CD4-positive, alpha-beta T cell treated with Interleukin-17A for 4 hours (primary cell): ENCODE data around the gene PUS10.
"Not testable (repeated sequence)": the region's sequence is repeated elsewhere in the genome, so short reads cannot be mapped to it uniquely, and the experiment has no call there.

Experiments
- DNase-seq: peaks from one replicate; pipeline ENCODE4 v3.0.0-alpha.2; 2020; ENCODE audit warnings: mixed read lengths

Gene PUS10

DNA sequence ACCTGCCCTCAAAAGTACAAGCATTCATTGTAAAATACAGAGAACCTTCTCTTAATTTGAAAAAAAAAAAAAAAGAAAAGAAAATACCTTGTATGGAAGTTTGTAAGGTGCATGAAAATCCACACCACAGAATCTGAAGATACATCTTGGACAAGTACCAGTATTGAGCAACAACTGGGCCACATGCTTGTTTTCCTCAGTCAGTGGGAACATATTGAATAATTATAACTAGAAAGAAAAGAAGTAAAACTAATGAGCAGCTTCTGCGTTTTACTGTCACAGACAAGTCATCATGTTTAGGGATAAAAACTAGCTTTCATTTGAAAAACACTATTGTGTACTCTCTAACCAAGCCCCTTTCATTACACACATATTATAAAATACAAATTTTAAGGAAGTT is 6.4 kb downstream of the PUS10 start:
- DNase-seq: no peak

DNA sequence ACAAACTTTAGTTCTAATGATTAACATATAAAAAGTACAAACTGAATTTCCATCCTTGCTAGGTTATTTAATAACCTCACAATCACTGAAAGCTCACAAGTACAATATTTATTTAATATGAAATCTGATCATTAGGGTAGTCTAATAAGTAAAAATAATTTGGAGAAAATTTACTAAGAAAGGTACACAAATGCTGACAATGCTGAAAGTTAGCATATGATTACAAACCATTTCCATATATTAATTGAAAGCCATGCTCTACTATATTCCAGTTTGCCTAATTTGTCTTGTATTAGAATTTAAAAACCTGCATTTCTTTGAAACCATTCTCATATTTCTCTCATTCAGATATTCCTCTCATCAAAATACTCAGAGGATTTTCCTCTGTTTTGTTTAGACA is 8.7 kb downstream of the PUS10 start:
- no peak for DNase-seq

DNA sequence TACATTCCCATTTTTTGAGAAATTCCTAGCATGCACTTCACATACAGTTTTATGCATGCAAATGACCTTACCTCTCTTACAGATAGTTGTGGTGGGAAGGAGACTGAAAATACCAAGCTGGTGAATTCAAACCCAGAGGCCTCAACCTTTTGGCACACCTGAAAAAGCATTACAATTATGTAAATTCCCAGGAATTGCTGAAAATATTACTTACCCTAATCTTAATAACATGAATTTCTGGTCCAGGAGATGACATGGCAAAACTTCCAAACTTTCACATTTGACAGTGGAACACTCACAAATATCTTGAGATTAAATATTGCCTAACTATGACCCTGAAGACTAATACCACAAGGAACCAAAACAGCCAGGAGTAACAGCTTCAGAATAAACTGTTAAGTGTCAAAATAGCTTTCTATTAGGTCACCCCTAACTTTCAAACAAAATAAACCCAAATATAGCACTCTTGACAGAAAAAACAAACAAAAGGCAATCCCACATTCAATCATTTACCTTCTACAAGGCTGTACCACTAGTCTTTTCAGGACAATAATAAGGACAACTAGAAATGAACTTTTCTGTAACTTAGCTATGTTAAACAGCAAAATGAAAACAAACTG is 11.5 kb downstream of the PUS10 start:
- DNase-seq: no peak

DNA sequence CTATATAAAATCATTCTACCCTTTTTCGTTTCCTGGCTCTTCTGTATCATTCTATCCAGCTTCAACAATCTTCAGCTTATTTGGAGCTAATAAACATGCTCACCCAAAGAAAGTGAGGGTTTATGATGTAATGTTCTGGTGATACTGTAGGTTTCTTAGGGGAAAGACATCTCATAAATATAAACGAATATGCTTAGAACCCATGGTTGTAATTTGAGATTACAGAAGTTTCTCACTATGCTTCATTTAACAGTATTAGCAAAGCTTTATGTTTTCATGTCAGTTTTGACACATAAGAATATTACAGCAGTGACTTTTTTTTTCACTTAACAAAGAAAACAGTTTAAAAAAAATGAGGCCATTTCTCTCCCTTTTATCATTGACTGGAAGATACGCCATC is 12.3 kb downstream of the PUS10 start:
- DNase-seq: no peak

DNA sequence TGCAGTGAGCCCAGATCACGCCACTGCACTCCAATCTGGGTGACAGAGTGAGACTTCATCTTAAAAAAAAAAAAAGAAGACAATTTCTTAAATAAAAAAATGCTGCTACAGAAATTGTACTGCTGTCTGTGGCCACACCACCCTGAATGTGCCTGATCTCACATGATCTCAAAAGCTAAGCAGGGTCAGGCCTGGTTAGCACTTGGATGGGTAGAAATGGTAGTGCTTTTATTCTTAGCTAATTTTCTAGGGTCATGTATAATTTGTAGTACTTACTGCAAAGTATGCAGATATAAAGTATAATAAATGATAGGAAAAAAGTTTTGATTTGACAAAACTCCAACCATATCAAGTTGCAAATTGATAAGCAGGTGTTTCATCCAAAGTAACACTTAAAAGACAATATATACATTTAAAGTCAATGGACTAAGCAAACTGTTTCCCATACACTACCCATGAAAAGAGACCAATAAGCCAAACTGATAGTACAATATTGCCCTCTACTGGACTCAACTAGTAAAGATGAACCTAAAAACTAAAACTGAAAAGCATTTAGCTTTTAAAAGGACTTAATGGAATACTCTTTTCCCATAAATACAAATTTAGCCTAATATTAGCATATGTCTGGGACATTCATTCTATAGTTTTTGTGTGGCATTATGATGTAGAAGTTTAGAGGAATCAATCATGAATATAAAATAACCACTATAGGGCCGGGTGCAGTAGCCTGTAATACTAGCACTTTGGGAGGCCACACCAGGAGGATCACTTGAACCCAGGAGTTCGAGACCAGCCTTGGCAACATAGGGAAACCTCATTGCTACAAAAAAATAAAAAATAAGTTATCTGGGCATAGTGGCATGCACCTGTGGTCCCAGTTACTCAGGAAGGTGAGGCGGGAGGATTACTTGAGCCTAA is 19.2 kb downstream of the PUS10 start:
- no peak for DNase-seq

DNA sequence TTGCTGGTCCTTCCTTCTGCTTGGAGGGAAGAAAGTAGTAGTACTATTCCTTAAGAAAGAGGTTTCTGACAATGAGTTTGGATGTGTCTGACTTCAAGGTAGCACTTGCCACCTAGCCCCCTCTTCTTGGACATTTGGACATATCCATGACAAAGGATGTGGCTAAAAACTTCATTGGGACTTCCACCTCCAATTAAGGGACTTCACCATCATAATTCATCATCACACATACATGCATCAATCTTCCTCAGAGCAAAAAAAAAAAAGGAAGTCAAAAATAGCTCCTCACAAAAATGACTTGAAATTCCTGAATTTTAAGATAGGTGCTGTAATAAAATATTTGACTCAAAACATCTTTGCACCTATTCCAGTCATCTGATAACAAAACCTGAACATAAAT is 23.9 kb downstream of the PUS10 start:
- no peak for DNase-seq

DNA sequence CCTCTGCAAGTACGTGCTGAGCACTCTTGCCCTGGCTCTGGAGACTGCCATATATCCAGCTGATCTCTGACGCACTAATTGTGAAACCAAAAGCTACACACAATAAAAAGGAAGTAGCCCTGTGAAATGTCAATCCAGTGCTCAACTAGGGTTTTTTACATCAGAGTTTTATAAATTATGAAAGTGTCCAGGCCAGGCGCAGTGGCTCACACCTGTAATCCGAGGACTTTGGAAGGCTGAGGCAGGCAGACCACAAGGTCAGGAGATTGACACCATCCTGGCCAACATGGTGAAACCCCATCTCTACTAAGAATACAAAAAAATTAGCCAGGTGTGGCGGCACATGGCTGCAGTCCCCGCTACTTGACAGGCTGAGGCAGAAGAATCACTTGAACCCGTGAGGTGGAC is 25.1 kb downstream of the PUS10 start:
- DNase-seq: no peak

DNA sequence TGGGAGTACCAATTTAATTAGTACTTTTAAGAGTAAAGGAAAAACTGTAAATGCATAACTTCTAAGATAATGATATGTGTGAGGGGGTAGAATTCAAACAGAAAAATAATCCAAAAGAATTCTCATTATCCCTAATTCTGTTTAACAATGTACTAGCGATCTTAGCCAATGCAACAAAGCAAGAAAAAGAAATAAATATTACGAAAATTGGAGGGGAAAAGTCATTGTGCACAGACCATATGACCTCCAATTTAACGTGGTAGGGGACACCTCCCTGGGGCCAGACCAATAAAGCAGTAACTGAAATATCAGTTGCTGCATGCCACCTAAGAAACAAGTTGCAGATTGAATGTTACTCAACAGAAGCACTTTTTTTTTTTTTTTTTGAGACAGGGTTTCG is 26.4 kb downstream of the PUS10 start:
- no peak for DNase-seq

DNA sequence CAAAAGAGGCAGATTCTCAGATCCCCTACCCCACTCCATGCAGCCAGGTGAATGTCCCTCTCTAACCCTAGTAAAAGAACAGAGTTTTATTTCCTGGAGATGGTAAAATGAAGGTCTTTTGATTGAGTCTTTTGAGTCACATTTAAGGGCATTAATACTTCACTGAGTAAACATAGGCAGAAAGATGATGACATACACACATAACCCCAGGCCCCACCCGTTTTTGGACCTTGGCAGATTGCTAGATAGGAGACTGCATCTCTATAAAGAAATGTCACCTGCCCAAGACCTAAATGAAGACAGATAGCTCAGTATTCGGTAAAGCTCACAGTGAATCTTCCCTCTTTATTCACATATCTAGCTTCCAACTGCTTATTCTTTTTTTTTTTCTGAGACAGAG is 28.8 kb downstream of the PUS10 start:
- no peak for DNase-seq

DNA sequence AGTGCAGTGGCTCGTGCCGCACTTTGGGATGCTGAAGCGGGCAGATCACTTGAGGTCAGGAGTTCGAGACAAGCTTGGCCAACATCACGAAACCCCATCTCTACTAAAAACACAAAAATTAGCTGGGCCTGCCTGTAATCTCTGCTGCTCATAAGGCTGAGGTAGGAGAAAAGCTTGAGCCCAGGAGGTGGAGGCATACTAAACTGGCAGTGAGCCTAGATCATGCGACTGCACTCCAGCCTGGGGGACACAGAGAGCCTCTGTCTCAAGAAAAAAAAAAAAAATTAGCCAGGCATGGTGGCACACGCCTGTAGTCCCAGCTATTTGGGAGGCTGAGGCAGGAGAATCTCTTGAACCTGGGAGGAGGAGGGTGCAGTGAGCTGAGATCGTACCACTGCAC is 30.4 kb downstream of the PUS10 start:
- not testable (repeated sequence) for DNase-seq

DNA sequence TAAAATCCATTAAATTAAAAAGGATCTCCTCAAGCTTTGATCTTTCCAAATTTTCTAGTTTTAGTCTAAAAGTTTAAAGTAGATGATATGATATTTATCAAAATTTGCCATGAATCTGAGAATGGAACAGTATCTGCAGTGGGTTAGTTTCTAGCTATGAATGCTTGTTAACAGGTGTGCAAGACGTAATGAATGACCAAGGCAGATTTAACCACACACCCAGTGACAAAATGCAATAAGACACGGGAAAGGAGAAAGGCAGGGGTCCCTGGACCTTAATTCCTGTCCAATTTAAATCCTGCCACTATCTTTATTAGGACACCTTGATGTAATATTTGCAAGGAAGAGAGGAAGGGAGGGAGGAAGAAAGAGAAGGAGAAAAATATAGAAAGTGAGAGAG is 31.0 kb downstream of the PUS10 start:
- no peak for DNase-seq

DNA sequence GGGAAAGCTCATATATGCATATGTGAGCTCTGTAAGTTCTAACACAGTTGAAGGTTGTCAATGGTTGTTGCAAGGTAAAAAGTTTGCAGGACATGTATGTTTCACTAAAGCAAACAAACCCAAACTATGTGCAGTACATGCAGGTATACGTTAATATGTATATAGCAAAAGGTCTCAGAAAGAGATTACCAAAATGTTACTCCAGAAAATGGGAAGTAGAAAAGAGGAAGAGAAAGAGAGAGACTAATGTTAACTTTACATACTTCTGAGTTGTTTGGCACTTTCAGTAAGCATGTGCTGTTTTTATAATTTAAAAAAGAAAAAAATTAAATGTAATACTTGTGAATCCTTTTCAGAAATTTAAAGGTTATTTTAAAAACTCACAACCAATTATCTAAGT is 33.3 kb downstream of the PUS10 start:
- DNase-seq: no peak

DNA sequence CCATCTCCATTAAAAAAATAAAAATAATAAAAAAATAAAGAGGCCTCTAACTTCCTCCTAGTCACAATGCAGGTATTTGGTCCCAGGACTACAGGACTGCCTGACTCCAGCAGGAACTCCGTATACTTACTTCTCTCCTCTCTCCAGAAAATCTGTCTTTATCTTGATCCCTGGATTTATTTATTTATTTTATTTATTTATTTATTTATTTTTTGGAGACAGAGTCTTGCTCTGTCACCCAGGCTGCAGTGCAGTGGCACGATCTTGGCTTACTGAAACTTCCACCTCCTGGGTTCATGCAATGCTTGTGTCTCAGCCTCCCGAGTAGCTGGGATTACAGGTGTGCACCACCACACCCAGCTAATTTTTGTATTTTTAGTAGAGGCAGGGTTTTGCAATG is 36.0 kb downstream of the PUS10 start:
- DNase-seq: not testable (repeated sequence)

DNA sequence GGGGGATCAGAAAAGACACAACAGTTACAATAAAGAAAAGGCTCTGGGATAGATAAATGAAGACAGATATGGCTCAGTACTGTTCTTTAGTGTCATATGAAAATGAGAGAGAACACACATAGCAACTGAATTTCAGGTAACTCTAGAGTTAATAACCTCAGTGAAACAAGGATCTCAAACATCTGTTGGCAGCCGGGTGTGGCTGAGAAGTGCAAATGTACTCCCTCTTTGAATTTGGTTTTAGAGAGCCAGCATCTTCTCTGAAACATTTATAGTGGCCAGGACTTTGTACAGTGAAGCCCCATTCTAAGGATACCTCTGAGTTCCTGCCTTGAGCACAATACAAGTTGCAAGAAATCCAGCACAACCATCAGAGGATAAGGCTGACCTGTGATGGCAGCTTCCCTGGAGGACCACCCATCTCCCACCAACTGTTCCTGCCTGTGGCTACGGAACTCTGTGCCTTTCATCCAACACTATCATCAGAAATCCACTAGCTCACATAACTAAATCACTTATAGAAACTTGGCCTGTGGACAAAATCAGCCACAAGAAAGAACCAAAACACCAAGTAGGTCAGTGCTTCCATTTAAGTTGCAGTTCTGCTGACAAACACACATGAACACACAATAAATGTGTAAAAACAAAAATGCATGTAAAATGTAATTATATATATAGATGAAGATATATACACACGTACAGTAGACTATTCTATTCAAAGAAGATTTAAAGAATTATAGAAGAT is 37.8 kb downstream of the PUS10 start:
- no peak for DNase-seq

DNA sequence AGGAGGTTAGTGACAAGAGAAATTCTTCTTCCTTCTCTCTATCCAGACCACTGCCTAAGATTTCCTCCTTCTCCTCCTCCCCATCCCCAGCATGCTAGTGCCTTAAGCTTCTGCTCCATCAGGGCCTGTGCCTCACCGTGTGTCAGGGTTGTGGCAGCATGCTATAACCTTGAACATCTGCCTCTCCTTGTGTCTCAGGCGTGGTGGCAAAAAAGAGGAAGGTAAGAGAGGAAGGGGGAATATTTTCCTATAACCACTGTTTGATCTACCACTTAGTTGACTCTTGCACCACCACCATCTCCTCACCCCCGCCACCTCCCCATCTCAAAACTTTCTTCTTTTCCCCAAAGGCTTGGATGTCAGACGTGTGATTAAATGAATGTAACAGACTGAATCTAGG is 38.8 kb downstream of the PUS10 start:
- no peak for DNase-seq

DNA sequence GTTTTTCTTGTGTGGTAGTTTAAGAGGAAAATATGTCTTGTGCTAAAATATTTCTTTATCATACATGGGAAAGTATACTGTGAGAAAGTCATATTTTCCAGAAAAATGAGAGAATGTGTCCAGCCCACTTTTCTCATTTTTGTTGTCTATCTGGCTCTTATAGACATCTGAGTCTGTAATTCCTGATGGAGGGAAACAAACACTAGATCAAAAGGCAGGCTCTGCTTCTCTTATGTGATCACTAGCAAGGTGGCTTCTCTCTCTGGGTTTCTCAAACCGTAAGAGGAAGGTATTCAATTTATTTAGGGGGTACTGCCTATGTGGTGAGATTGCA is 40.5 kb downstream of the PUS10 start:
- DNase-seq: no peak

DNA sequence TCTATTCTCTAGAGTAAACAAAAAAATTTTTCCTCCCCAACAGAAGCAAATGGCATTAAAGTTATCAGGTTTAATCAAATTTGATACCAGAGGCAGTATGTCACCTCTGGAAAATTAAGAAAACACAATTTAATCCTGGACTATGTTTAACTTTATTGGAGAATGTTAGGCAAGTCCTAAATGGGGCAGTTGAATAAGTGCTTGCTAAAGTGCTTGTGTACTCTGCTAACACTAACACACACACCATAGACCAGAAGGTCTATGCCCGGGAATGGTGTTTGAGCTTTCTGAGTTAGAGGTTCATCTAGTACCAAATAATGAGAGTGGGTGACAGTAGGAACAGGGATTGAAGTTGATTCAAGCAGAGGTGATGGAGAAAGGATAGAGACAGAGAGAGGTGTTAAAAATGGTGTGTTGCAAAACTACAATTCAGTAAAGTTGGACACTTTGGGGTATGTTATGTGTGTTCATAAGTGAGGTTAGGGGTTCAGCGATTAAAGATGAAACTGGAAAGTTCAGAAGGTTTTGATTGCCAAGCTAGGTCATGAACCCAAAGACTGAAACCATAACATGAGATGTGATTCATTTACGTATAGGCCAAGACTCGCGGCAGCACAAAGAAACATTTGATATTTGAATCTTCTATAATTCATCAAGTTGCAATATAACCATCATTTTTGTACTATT is 41.0 kb downstream of the PUS10 start:
- no peak for DNase-seq

DNA sequence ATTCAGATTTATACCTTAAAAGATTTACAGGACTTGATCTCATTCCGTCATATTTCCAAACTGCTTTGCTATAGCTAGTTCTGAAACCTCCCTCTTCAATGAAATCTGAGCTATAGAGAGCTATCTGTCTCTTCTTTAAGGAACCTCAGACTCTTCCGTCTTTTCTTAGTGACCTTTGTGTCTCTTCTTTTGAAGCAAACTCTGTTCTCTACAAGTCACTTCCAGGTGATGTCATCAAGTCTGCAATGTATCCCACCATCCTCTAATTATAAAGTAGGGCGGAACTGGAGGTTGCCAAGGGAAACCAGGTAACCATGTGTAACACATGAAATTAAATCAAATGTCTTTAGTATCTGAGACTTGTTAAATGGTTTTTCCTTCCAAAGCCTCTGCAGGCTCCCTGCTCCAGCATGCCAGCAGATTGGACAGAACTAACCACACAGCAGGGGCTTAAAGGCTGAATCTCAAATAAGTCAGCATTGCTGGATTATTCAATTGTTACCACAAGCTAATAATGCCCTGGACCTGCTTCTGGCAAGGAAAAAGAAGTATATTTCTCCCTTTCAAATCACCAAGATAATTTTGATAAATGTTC is 41.7 kb downstream of the PUS10 start:
- DNase-seq: no peak

DNA sequence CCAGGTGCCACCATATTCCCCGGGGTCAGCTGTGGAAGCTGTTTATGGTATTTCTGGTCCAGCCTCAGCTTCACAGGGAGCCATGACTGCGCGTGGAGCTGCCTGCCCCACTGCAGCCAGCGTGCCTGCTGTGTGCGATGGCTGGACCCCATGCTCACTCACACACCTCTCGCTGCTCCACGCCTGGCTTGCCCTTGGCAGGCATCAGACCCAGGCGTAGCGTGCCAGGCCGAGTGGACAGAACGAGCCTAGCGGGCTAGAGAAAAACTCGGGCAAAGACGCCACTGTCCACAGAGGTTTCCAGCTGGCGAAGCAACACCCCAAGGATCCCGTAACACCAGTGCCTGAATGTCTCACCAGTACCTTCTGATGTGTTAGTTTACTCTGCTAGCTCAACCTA is 43.4 kb downstream of the PUS10 start:
- DNase-seq: no peak

DNA sequence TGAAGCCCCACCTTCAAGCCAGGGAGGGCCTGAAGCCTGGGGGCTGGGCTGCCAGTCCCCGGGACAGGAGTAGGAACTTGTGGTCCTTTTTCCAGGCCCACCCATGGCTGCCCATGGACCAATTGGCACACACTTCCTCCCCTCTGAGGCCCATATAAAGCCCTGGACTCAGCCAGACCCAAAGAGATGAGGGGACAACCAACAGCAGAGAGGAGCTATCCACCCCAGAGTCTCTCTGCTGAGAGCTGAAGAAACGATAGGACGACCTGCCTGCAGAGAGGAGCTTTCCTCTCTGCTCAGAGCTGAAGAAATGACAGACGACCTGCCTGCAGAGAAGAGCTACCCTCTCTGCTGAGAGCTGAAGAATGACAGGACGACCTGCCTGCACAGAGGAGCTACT is 44.4 kb downstream of the PUS10 start:
- DNase-seq: no peak

DNA sequence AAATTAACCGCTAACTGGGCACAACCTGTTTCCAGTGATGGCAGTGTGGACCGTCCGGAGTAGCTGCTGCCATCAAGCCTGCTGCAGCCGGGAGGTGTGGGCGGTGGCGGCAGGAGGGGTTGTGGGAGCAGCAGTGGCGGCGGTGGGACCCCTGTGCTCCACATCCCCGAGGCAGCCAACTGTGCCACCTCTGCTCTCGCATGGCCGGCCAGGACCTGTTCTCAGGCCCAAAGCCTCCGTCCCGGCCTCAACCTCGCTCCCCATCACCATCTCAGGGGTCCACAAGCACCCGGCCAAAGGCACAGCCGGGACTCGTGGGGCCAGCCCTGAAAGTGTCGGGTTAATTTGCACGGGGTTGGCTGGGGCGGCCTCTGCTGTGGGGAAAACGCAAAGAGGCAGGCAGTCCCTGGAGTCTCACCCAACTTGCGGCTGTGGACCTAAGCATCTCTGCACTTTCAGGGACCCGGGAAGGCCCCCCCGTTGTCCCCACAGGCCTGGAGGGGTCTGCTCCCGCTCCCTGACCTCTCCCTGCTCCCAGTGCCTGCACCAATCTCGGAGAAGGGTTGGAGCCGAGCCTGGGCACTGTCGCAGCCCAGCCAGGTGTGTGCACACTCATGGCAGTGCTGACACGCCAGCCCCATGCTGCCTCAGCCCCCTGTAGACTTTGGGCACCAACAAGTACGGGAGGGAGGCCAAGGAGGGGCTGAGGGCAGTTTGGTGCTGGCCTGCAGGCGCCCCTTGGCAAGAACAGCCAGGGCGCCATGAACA is 45.0 kb downstream of the PUS10 start:
- DNase-seq: no peak
